ENCODE data around the gene GDPD1.

GDPD1 gene

GRCh38 chr17:59238906-59239305 lies 18.6 kb downstream of the GDPD1 start:
- H3K4me3 ChIP-seq (ENCODE audit: insufficient read depth, low read depth, low read length): no peak overlapping the region
- H3K4me1 ChIP-seq (ENCODE audit: control insufficient read depth, insufficient read depth, low read length): no peaks in the 10 kb centered on the region
- no peaks in the 10 kb centered on the region for H3K9me3 ChIP-seq (ENCODE audit: control insufficient read depth, low read length)
- no peaks in the 10 kb centered on the region for H3K36me3 ChIP-seq (ENCODE audit: control insufficient read depth, insufficient read depth, low read length)
- no peaks in the 10 kb centered on the region for H3K27me3 ChIP-seq (ENCODE audit: control insufficient read depth, insufficient read depth, low read length, poor library complexity, severe bottlenecking)
- 95 to 96% methylated on average over 2 of the region's 2 CpGs for WGBS, 2 experiments
- H3K27ac ChIP-seq (ENCODE audit: insufficient read depth, low read depth, low read length, poor library complexity, severe bottlenecking): no peak overlapping the region

- WGBS, 2 experiments: 93 to 94% methylated on average over 6 of the region's 6 CpGs
- H3K9me3 ChIP-seq (ENCODE audit: control insufficient read depth, low read length): no peaks in the 10 kb centered on the region
- no peaks in the 10 kb centered on the region for H3K27me3 ChIP-seq (ENCODE audit: control insufficient read depth, insufficient read depth, low read length, poor library complexity, severe bottlenecking)
- H3K4me3 ChIP-seq (ENCODE audit: insufficient read depth, low read depth, low read length): no peak overlapping the region
- no peaks in the 10 kb centered on the region for H3K36me3 ChIP-seq (ENCODE audit: control insufficient read depth, insufficient read depth, low read length)
- no peak overlapping the region for H3K27ac ChIP-seq (ENCODE audit: insufficient read depth, low read depth, low read length, poor library complexity, severe bottlenecking)
- no peaks in the 10 kb centered on the region for H3K4me1 ChIP-seq (ENCODE audit: control insufficient read depth, insufficient read depth, low read length)
These were observed 23.8 kb downstream of the GDPD1 start for GRCh38 chr17:59244081-59244480.

- H3K4me1 ChIP-seq (ENCODE audit: control insufficient read depth, insufficient read depth, low read length): no peaks in the 10 kb centered on the region
- H3K27me3 ChIP-seq (ENCODE audit: control insufficient read depth, insufficient read depth, low read length, poor library complexity, severe bottlenecking): no peaks in the 10 kb centered on the region
- no peak overlapping the region for H3K4me3 ChIP-seq (ENCODE audit: insufficient read depth, low read depth, low read length)
- peaks cover 6% of the 10 kb centered on the region for H3K36me3 ChIP-seq (ENCODE audit: control insufficient read depth, insufficient read depth, low read length)
- no peaks in the 10 kb centered on the region for H3K9me3 ChIP-seq (ENCODE audit: control insufficient read depth, low read length)
- H3K27ac ChIP-seq (ENCODE audit: insufficient read depth, low read depth, low read length, poor library complexity, severe bottlenecking): no peak overlapping the region
- 92% methylated on average over 2 of the region's 2 CpGs for WGBS, 2 experiments
These were observed 34.4 kb downstream of the GDPD1 start for GRCh38 chr17:59254742-59255141.

DNA sequence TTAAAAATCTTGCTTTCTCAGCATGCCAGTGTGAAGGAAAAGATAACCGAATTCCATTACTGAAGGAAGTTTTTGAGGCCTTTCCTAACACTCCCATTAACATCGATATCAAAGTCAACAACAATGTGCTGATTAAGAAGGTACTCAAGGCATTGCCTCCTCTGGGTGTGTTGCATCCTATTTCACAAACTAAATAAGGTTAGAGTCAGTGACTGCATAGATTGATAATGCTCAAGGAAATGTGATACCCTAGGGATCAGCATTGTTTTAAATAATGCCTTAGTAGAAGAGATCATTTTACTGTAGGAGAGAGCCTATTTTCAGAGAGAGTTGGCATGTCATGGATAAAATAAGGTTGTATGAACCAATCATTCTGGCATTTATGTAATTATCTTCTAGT lies 36.8 kb downstream of the GDPD1 start:
- H3K27ac ChIP-seq (ENCODE audit: insufficient read depth, low read depth, low read length, poor library complexity, severe bottlenecking): no peak overlapping the region
- H3K27me3 ChIP-seq (ENCODE audit: control insufficient read depth, insufficient read depth, low read length, poor library complexity, severe bottlenecking): no peaks in the 10 kb centered on the region
- no peaks in the 10 kb centered on the region for H3K9me3 ChIP-seq (ENCODE audit: control insufficient read depth, low read length)
- 88 to 92% methylated on average over 2 of the region's 2 CpGs for WGBS, 2 experiments
- no peak overlapping the region for H3K4me3 ChIP-seq (ENCODE audit: insufficient read depth, low read depth, low read length)
- no peaks in the 10 kb centered on the region for H3K36me3 ChIP-seq (ENCODE audit: control insufficient read depth, insufficient read depth, low read length)
- no peaks in the 10 kb centered on the region for H3K4me1 ChIP-seq (ENCODE audit: control insufficient read depth, insufficient read depth, low read length)

DNA sequence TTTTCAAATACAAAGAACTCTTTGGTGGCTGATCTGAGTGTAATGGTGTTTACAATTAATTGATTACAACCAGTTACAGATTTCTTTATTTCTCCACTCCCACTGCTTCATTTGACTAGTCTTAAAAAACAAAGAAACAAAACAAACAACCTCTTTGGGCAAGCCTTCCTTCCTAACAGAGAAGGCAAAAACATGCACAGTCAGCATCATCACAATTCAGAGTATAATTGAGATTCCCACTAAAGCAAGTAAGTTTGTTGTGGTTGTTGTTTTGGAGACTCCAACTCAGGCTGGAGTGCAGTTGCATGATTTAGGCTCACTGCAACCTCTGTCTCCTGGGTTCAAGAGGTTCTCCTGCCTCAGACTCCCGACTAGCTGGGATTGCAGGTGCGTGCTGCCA lies 40.4 kb downstream of the GDPD1 start:
- Histone ChIP-seq H3K36me3 (ENCODE audit: control insufficient read depth, insufficient read depth, low read length) (no peaks in the 10 kb centered on the region), H3K27me3 (ENCODE audit: control insufficient read depth, insufficient read depth, low read length, poor library complexity, severe bottlenecking) (no peaks in the 10 kb centered on the region), H3K4me3 (ENCODE audit: insufficient read depth, low read depth, low read length) (no peak overlapping the region), H3K9me3 (ENCODE audit: control insufficient read depth, low read length) (no peaks in the 10 kb centered on the region), H3K27ac (ENCODE audit: insufficient read depth, low read depth, low read length, poor library complexity, severe bottlenecking) (no peak overlapping the region), H3K4me1 (ENCODE audit: control insufficient read depth, insufficient read depth, low read length) (no peaks in the 10 kb centered on the region)
- 93 to 96% methylated on average over 2 of the region's 2 CpGs for WGBS, 2 experiments

DNA sequence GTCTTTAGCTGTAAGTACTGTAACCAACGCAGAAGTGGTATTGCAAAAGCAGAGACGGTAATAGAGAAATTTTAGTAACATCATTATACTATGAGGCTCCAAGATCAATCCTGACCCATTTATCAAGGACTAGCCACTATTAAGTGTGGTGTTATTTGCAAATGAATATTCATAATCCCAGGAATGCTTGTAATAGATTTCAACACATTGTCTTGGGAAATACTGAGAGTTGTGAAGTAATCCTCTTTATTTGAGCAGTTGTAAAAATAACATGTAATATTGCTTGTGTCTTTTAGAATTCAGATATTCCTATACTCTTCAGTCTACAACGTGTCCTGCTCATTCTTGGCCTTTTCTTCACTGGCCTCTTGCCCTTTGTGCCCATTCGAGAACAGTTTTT lies 46.4 kb downstream of the GDPD1 start:
- no peak overlapping the region for H3K4me3 ChIP-seq (ENCODE audit: insufficient read depth, low read depth, low read length)
- no peaks in the 10 kb centered on the region for H3K4me1 ChIP-seq (ENCODE audit: control insufficient read depth, insufficient read depth, low read length)
- H3K9me3 ChIP-seq (ENCODE audit: control insufficient read depth, low read length): no peaks in the 10 kb centered on the region
- no peaks in the 10 kb centered on the region for H3K27me3 ChIP-seq (ENCODE audit: control insufficient read depth, insufficient read depth, low read length, poor library complexity, severe bottlenecking)
- WGBS, 2 experiments: 89 to 100% methylated on average over 4 of the region's 4 CpGs
- no peak overlapping the region for H3K27ac ChIP-seq (ENCODE audit: insufficient read depth, low read depth, low read length, poor library complexity, severe bottlenecking)
- H3K36me3 ChIP-seq (ENCODE audit: control insufficient read depth, insufficient read depth, low read length): no peaks in the 10 kb centered on the region

DNA sequence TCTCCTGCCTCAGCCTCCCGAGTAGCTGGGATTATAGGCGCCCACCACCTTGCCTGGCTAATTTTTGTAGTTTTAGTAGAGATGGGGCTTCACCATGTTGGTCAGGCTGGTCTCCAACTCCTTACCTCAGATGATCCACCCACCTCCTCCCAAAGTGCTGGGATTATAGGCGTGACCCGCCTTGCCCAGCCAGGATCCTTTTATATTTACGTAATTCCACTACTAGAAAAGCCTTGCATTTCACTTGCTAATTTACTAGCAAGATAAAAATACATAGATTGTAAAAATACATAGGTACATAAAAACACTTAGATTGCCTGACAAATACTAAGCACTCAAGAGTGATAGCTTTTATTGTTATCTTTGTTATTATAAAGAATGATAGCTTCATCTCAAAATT lies 47.5 kb downstream of the GDPD1 start:
- no peaks in the 10 kb centered on the region for H3K4me1 ChIP-seq (ENCODE audit: control insufficient read depth, insufficient read depth, low read length)
- no peaks in the 10 kb centered on the region for H3K27me3 ChIP-seq (ENCODE audit: control insufficient read depth, insufficient read depth, low read length, poor library complexity, severe bottlenecking)
- no peak overlapping the region for H3K4me3 ChIP-seq (ENCODE audit: insufficient read depth, low read depth, low read length)
- peaks cover 5% of the 10 kb centered on the region for H3K36me3 ChIP-seq (ENCODE audit: control insufficient read depth, insufficient read depth, low read length)
- 88 to 97% methylated on average over 5 of the region's 5 CpGs for WGBS, 2 experiments
- no peak overlapping the region for H3K27ac ChIP-seq (ENCODE audit: insufficient read depth, low read depth, low read length, poor library complexity, severe bottlenecking)
- no peaks in the 10 kb centered on the region for H3K9me3 ChIP-seq (ENCODE audit: control insufficient read depth, low read length)

GRCh38 chr17:59275618-59276017 lies 55.3 kb downstream of the GDPD1 start:
- Histone ChIP-seq H3K4me3 (ENCODE audit: insufficient read depth, low read depth, low read length) (no peak overlapping the region), H3K27me3 (ENCODE audit: control insufficient read depth, insufficient read depth, low read length, poor library complexity, severe bottlenecking) (no peaks in the 10 kb centered on the region), H3K4me1 (ENCODE audit: control insufficient read depth, insufficient read depth, low read length) (no peaks in the 10 kb centered on the region), H3K27ac (ENCODE audit: insufficient read depth, low read depth, low read length, poor library complexity, severe bottlenecking) (no peak overlapping the region), H3K9me3 (ENCODE audit: control insufficient read depth, low read length) (no peaks in the 10 kb centered on the region), H3K36me3 (ENCODE audit: control insufficient read depth, insufficient read depth, low read length) (peaks cover 6% of the 10 kb centered on the region)
- WGBS, 2 experiments: 92% methylated on average over 1 of the region's 1 CpG; no CpG with 5 or more reads in 1 of the 2 experiments

- Histone ChIP-seq H3K27ac (ENCODE audit: insufficient read depth, low read depth, low read length, poor library complexity, severe bottlenecking) (no peak overlapping the region), H3K4me1 (ENCODE audit: control insufficient read depth, insufficient read depth, low read length) (no peaks in the 10 kb centered on the region), H3K4me3 (ENCODE audit: insufficient read depth, low read depth, low read length) (no peak overlapping the region), H3K27me3 (ENCODE audit: control insufficient read depth, insufficient read depth, low read length, poor library complexity, severe bottlenecking) (no peaks in the 10 kb centered on the region), H3K36me3 (ENCODE audit: control insufficient read depth, insufficient read depth, low read length) (peaks cover 6% of the 10 kb centered on the region), H3K9me3 (ENCODE audit: control insufficient read depth, low read length) (no peaks in the 10 kb centered on the region)
- WGBS, 2 experiments: 95 to 97% methylated on average over 4 of the region's 4 CpGs
These were observed 56.7 kb downstream of the GDPD1 start for GRCh38 chr17:59277031-59277430.

DNA sequence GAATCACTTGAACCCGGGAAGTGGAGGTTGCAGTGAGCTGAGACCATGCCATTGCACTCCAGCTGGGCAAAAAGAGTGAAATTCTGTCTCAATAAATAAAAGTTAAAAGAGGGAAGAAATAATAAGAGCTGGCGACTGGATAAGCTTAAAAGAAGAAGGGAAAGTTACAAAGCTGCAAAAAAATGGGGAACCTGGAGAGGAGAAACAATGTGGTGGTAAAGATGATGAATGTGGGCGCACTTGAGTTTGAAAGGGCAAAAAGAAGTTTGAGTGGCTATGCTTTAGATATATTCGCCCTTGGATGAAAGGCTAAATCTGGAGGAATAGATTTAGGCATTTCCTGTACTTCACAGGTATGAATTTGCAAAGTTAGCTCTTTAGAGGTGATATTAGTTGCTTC lies 58.1 kb downstream of the GDPD1 start:
- Histone ChIP-seq H3K36me3 (ENCODE audit: control insufficient read depth, insufficient read depth, low read length) (no peaks in the 10 kb centered on the region), H3K27me3 (ENCODE audit: control insufficient read depth, insufficient read depth, low read length, poor library complexity, severe bottlenecking) (no peaks in the 10 kb centered on the region), H3K4me1 (ENCODE audit: control insufficient read depth, insufficient read depth, low read length) (no peaks in the 10 kb centered on the region), H3K4me3 (ENCODE audit: insufficient read depth, low read depth, low read length) (no peak overlapping the region), H3K27ac (ENCODE audit: insufficient read depth, low read depth, low read length, poor library complexity, severe bottlenecking) (no peak overlapping the region), H3K9me3 (ENCODE audit: control insufficient read depth, low read length) (no peaks in the 10 kb centered on the region)
- WGBS, 2 experiments: 91 to 94% methylated on average over 4 of the region's 4 CpGs

GRCh38 chr17:59284317-59284716 lies 64.0 kb downstream of the GDPD1 start:
- WGBS, 2 experiments: 74% methylated on average over 4 of the region's 4 CpGs
- Histone ChIP-seq H3K27me3 (ENCODE audit: control insufficient read depth, insufficient read depth, low read length, poor library complexity, severe bottlenecking) (no peaks in the 10 kb centered on the region), H3K36me3 (ENCODE audit: control insufficient read depth, insufficient read depth, low read length) (no peaks in the 10 kb centered on the region), H3K4me1 (ENCODE audit: control insufficient read depth, insufficient read depth, low read length) (no peaks in the 10 kb centered on the region), H3K4me3 (ENCODE audit: insufficient read depth, low read depth, low read length) (no peak overlapping the region), H3K27ac (ENCODE audit: insufficient read depth, low read depth, low read length, poor library complexity, severe bottlenecking) (no peak overlapping the region), H3K9me3 (ENCODE audit: control insufficient read depth, low read length) (no peaks in the 10 kb centered on the region)
